Stimulated activated CD8-positive, alpha-beta memory T cell treated with anti-CD3 and anti-CD28 coated beads, Interleukin-12 subunit alpha, Interleukin-12 subunit beta, amount 100 ng/mL, for 4 hours (primary cell): ENCODE measurements around the gene TADA3.

Experiments
- DNase-seq: peaks from one replicate; pipeline ENCODE4 v3.0.0-alpha.2; 2020; ENCODE audit warnings: low read depth

Gene TADA3

GRCh38 chr3:9792405-9793160, at the start of gene TADA3, which contains the start of gene ARPC4:
TADA3 (minus strand) TSS chr3:9792473; CDS start chr3:9791466, 1,007 bp downstream.
ARPC4 (plus strand) TSS chr3:9793082; CDS start chr3:9793122, 40 bp downstream.
- DNase-seq: peak; percentile 89

GRCh38 chr3:9841015-9841414, 48.7 kb upstream of the TADA3 start:
- no peak for DNase-seq

- no peak for DNase-seq
These were observed 46.6 kb upstream of the TADA3 start for GRCh38 chr3:9838856-9839255.

GRCh38 chr3:9837701-9838582, 45.7 kb upstream of the TADA3 start:
- DNase-seq: no peak

GRCh38 chr3:9834520-9835380, 42.5 kb upstream of the TADA3 start:
- DNase-seq: no peak

GRCh38 chr3:9833078-9833477, 40.8 kb upstream of the TADA3 start:
- no peak for DNase-seq

- no peak for DNase-seq
These were observed 39.0 kb upstream of the TADA3 start for GRCh38 chr3:9831253-9831652.

GRCh38 chr3:9828801-9829755, 36.8 kb upstream of the TADA3 start:
- no peak for DNase-seq

- DNase-seq: no peak
These were observed 34.7 kb upstream of the TADA3 start for GRCh38 chr3:9826815-9827573.

- DNase-seq: no peak
These were observed 33.3 kb upstream of the TADA3 start for GRCh38 chr3:9825451-9826040.

- DNase-seq: no peak
These were observed 28.7 kb upstream of the TADA3 start for GRCh38 chr3:9820946-9821345.

GRCh38 chr3:9820543-9820942, 28.3 kb upstream of the TADA3 start:
- no peak for DNase-seq

GRCh38 chr3:9818666-9819335, 26.5 kb upstream of the TADA3 start:
- no peak for DNase-seq

- no peak for DNase-seq
These were observed 25.2 kb upstream of the TADA3 start for GRCh38 chr3:9817436-9817835.

GRCh38 chr3:9815986-9816385, 23.7 kb upstream of the TADA3 start:
- no peak for DNase-seq

GRCh38 chr3:9812870-9813483, 20.7 kb upstream of the TADA3 start:
- no peak for DNase-seq

GRCh38 chr3:9810846-9811245, 18.6 kb upstream of the TADA3 start:
- DNase-seq: no peak

- no peak for DNase-seq
These were observed 18.1 kb upstream of the TADA3 start for GRCh38 chr3:9810433-9810770.
